CD4-positive, alpha-beta T cell treated with Interleukin-1 beta for 1 hour (primary cell): ENCODE results near the gene NF1.
"Not testable (repeated sequence)": the region's sequence is repeated elsewhere in the genome, so short reads cannot be mapped to it uniquely, and the experiment has no call there.

Experiments
- DNase-seq, 2 donors: peaks; one replicate each; pipeline ENCODE4 v3.0.0-alpha.2; 2020 to 2022

Gene NF1

GRCh38 chr17:31079731-31080130 lies 15.0 kb upstream of the NF1 start:
- no peak for DNase-seq

- no peak for DNase-seq
Observed at GRCh38 chr17:31085563-31085962, 9.2 kb upstream of the NF1 start.

- no peak for DNase-seq
Observed at GRCh38 chr17:31089471-31089870, 5.3 kb upstream of the NF1 start.

GRCh38 chr17:31090650-31091049 lies 4.1 kb upstream of the NF1 start:
- DNase-seq: not testable (repeated sequence)

GRCh38 chr17:31092475-31093064 lies 2.2 kb upstream of the NF1 start:
- DNase-seq: no peak

- DNase-seq: no peak
Observed at GRCh38 chr17:31093866-31094599, 744 bp upstream of the NF1 start.

- peak; percentile 20 to 33 for DNase-seq
Observed at GRCh38 chr17:31095236-31096105, 694 bp downstream of the NF1 start.

GRCh38 chr17:31096106-31096436 lies 1.3 kb downstream of the NF1 start:
- DNase-seq: no peak

- no peak for DNase-seq
Observed at GRCh38 chr17:31099016-31099415, 4.2 kb downstream of the NF1 start.

GRCh38 chr17:31100840-31101459 lies 6.2 kb downstream of the NF1 start:
- DNase-seq: no peak

- DNase-seq: no peak
Observed at GRCh38 chr17:31101943-31102342, 7.2 kb downstream of the NF1 start.

- no peak for DNase-seq
Observed at GRCh38 chr17:31105991-31106390, 11.2 kb downstream of the NF1 start.

GRCh38 chr17:31111183-31111582 lies 16.4 kb downstream of the NF1 start:
- DNase-seq: no peak

GRCh38 chr17:31112001-31112661 lies 17.4 kb downstream of the NF1 start:
- DNase-seq: no peak

GRCh38 chr17:31113368-31113767 lies 18.6 kb downstream of the NF1 start:
- not testable (repeated sequence) for DNase-seq

- DNase-seq: no peak
Observed at GRCh38 chr17:31113939-31114338, 19.2 kb downstream of the NF1 start.

GRCh38 chr17:31114956-31115555 lies 20.3 kb downstream of the NF1 start:
- no peak for DNase-seq

GRCh38 chr17:31116167-31116566 lies 21.4 kb downstream of the NF1 start:
- DNase-seq: no peak

GRCh38 chr17:31122746-31123145 lies 28.0 kb downstream of the NF1 start:
- no peak for DNase-seq

- DNase-seq: no peak
Observed at GRCh38 chr17:31126318-31126717, 31.5 kb downstream of the NF1 start.

- no peak for DNase-seq
Observed at GRCh38 chr17:31128241-31128640, 33.5 kb downstream of the NF1 start.
